Measurements from ENCODE around the gene STK40.

The STK40 gene

DNA sequence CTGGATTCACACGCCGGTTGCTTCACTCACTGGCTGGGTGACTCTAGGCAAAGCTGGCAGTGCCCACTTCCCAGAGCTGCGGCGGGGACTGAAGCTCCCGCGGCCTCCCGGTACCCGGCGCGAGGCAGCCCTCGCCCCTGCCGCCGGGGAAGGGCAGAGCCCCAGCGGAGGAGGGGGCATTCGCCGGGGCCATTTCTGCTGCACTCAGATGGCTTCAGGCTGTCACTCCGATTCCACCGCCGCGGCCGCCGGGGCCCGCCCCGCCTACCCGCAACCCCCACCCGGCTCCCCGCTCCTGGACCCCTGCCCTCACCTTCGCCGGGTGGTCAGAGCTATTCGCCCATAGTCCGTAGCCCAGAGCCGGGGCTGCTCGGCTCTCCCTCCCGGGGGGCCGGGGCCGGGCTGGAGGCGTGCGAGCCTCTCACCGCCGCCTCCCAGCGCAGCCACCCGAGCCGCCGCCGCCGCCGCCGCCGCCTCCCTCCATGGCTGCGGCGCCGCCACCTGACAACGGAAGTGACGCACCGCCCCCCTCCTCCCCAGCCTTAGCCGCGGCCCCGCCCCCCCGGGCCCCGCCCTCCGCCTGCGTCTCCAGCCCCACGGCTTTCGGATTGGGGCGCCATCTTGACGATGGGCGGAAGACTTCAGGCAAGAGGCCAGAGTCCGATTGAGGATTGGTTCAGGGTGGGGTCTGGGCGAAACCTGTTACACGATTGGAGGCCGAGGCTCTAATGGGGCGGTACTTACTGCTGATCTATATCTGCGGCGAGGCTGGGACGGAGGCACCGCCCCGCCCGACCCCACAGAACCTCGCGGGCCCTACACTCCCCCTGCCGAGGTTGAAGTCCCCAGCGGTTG lies at the start of gene STK40:
Gene STK40, minus strand, starts transcription at position 515 of the 855 bp plus-strand sequence. CDS start 24,592 bp downstream, outside the sequence.
- peak; percentile 99 for DNase-seq

GRCh38 chr1:36433102-36433501 lies 47.4 kb upstream of the STK40 start:
- DNase-seq: no peak

DNA sequence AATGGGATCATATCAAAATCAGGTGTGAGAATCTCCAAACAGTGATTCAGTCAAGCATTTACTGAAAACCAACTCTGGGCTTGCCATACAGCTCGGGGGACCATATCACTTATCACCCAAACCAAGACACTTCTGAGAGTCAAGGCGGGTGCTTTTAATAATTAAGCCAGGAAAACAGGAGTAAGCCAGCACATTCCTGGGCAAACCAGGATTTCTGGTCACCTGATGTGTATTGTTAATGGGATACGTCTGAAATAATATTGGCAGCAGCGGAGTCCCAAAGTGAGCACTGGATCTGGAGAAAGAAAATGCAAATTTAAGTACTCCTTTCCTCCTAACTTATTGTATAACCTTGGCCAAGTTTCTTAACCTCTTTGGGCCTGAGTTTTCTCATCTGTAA lies 46.9 kb upstream of the STK40 start:
- no peak for DNase-seq

DNA sequence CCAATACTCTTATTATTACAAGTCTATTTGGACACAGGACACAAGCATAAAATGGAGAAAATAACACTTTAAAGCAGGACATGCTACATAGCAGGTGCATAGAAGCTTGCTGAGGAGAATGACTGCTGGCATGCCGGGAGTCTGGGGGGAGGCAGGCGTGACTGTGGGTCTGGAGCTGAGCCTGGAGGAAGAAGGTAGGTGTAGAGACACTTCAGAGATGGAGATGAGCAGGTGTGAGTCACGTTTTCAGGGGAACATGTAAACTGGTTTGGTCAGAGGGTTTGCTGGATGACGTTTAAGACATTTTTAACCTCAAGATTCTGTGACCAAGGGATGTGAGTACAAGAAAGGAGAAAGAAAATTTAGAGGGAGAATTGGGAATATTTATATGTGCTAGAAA lies 40.1 kb upstream of the STK40 start:
- DNase-seq: no peak

- DNase-seq: no peak
Observed at GRCh38 chr1:36421649-36422048, 35.9 kb upstream of the STK40 start.

DNA sequence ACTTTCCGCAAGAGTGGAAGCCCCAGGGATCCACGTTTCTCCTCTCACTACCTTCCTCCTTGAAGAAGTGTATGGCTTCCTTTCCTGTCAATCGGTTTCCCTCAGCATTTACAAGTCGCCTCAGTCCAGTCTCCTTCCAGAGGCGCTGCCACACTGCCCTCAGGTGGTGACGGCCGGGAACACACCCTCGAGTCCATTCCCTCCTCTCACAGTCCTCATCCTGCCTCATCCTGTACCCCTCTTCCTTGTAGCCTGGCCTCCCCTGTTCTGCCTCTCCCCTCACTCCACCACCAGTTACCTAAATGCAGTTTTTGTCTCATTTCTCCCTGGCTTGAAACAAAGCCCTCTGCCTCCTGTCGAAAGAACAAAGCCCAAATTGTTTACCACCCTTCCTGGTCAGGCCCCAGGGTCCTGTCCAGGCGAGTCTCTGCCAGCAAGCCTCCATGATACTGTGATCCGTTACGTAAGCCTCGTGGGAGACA lies 35.2 kb upstream of the STK40 start:
- peak; percentile 77 for DNase-seq

DNA sequence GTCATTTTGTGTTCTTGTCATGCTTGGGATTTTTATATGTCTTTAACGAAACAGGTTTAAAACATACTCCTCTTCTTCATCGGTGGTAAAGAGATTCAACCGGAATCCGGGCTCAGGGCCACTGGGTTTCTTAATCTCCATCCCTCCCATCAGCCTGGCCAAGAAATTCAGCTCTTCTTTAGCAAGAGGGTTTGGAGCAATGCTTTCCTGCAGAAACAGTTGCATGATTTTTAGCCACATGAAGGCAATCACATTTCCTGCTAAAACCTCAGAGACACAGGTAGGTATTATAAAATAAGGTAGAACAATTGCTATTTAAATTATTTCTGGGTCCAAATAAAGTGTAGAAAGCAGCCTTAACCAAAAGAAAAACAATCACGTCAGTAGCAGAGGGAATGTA lies 34.7 kb upstream of the STK40 start:
- no peak for DNase-seq

DNA sequence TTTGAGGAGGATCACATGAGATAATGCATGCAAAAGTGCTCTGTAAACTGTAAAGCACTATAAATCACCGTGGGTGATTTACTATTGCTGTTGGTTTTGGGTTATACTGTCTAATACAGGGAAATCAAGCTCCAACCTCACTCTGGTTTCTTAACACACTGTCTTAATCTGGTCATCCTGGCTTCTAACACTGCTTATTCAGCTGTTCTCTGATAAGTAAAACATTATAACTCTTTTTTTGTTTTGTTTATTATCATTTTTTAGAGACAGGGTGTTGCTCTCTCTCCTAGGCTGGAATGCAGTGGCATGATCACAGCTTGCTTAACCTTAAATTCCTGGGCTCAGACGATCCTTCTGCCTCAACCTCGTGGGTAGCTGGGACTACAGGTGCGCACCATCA lies 33.8 kb upstream of the STK40 start:
- DNase-seq: no peak

DNA sequence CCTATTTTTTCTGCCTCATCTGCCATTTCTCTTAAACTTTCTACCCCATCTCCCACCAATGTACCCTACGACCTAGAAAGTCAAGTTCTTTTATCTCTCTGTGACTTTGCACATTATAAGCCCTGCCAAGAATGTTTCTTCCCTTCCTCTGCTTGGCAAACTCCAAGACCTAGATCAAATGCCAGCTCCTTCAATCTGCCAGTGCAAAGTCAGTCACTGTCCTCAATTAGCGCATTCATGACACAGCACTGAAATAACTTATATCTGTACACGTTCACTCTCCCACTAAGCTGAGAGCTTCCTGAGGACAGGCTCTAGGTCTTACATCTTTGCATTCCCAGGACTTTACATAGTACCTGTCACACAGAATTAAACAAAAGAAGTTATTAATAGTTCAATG lies 33.4 kb upstream of the STK40 start:
- no peak for DNase-seq

DNA sequence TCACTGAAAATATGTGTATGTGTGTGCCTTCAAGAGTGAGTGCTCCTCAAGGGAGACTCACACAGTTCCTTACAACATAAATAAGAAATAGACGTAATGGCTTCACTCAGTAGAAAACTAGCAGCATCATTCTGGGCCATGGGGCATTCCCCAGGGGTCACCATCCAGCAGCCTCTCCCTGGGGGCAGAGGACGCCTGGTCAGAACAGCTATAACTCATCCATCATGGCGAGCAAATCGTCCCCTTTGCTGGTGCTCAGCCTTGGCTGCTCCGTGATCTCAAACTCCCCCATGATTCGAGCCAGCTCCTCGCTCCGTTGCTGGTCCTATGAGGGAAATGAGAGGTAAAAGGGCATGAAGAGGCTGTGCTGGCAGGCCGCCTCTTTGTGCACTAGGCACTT lies 32.2 kb upstream of the STK40 start:
- no peak for DNase-seq

GRCh38 chr1:36415661-36416326 lies 30.1 kb upstream of the STK40 start:
- DNase-seq: no peak

DNA sequence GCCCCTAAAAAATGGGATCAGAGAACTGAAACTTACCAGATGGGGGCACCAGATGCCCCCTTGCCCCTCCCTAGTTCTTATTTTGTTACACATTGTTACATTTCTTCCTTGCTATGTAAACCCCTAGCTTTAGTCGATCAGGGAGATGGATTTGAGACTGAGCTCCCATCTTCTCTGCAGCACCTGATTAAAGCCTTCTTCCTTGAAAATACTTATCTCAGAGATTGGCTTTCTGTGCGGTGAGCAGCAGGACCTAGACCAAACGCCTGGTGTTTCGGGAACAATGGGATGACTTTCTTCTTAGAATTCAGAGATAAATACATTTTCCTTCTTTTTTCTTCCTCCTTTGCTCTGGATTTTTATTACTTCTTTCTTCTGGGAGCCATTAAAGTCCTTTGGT lies 28.7 kb upstream of the STK40 start:
- no peak for DNase-seq

GRCh38 chr1:36411674-36412648 lies 26.2 kb upstream of the STK40 start:
- no peak for DNase-seq

GRCh38 chr1:36408479-36408878 lies 22.8 kb upstream of the STK40 start:
- DNase-seq: no peak

GRCh38 chr1:36406440-36406839 lies 20.7 kb upstream of the STK40 start:
- DNase-seq: no peak

GRCh38 chr1:36402504-36402890 lies 16.8 kb upstream of the STK40 start:
- DNase-seq: no peak

GRCh38 chr1:36401602-36402503 lies 16.1 kb upstream of the STK40 start:
- no peak for DNase-seq

DNA sequence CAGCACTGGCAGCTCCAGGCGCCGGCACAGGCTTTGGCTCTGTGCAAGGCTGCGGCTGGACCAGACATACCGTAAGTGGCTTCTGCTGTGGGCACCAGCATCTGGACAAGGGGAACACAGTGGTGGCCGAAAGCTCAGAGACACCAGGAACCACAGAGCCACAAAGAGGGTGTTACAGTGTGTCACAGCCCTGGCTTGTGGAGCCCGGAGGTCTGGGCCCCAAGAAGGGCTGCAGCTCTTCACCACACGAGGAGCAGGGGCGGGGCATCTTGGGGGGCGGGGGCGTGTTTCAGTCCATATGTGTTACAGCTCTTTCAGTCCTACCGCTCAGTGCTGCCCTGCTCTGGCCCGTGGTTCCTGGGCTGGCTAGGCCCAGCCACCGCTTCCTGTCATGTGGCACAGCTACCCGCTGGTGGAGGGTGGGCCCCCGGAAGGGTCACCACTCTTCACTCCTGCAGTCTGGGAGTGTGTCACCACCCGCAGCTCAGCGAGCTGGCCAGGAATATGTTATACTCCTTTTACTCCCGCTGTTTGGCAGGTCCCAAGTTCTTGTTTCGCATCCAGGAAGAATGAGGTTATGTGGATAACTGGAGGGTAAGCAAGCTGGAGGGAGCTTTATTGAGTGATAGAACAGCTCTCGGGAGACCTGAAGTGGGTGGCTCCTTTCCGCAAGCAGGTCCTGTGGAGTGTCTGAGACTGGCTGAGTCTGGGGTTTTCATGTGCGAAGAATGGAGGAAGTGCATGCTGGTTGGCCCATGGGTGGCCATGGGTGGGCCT lies 15.3 kb upstream of the STK40 start:
- no peak for DNase-seq

DNA sequence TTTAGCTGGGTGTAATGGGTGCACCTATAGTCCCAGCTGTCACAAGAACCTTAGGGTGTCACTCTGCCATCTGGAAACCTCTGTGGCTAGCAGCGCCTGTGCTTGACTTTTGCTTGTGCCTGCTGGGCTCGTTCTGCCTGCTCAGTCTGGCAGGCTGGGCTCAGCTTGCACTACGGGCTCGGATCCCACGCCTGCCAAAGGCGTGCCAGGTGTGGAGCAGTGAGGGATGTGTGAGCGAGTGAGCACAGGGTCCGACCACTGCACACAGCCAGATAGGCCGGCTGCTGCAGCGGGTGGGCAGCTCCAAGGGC lies 14.7 kb upstream of the STK40 start:
- no peak for DNase-seq

DNA sequence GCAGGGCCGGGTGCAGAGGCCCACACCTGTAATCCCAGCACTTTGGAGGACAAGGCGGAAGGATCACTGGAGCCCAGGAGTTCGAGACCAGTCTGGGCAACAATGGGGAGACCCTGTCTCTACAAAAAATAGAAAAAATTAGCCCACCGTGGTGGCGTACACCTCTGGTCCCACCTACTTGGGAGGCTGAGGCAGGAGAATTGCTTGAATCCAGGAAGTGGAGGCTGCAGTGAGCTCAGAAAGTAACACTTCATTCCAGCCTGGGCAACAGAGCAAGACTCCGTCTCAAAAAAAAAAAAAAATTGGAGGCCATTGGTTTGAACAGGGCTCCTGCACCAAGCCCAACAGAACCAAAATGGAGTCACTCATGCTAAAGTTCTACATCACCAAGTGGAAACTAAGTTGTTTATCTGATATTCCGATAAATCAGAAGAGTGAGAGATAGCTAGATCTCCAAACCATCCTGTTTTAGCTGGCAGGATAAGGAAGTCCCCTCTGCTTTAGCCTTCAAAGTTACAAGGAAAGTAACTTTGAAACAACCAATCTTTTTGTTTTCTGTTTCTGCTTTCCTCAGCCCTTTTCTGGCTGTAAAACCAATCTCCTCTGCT lies 12.8 kb upstream of the STK40 start:
- no peak for DNase-seq
